K562 (cell line): Measurements from ENCODE around the gene KLK1. TPM values are rescaled to one million over a fixed set of nuclear protein-coding genes. Genes with fewer than 3 reads are reported as not detected.

ENCODE experiments used
- ARID1B ChIP-seq: fragments of 450-650 bp; IDR thresholded peaks from 2 replicates; pipeline ENCODE4 v1.6.1; 2016; ENCODE audit warnings: antibody characterized with exemption, mild to moderate bottlenecking, inconsistent platforms
- ATF7 ChIP-seq: fragments of 450-650 bp; IDR thresholded peaks from 2 replicates; pipeline ENCODE4 v1.7.1; 2014; ENCODE audit warnings: mild to moderate bottlenecking, moderate library complexity
- CBFA2T3 ChIP-seq: fragments of 450-650 bp; IDR thresholded peaks from 2 replicates; pipeline ENCODE4 v1.6.1; 2017
- CTCF ChIP-seq, 3 experiments: IDR thresholded peaks in 2 of 3; conservative IDR thresholded peaks in 1 of 3; 2 replicates each; pipeline ENCODE4 v1.5.1; 2011 to 2012; ENCODE audit warnings: low read length in 3 of 3, mild to moderate bottlenecking in 3 of 3, control low read depth in 2 of 3, improper control_type of control experiment in 1 of 3, inconsistent platforms in 1 of 3, low read depth in 1 of 3, mixed read lengths in 1 of 3, moderate library complexity in 1 of 3; ENCODE audit not compliant: insufficient read depth in 2 of 3
- EZH2 ChIP-seq: IDR thresholded peaks from 2 replicates; pipeline ENCODE4 v1.6.1; 2012; ENCODE audit warnings: low read depth, mild to moderate bottlenecking, inconsistent platforms, low read length, borderline replicate concordance
- HIVEP1 ChIP-seq: fragments of 250-450 bp; sonication (Bioruptor Pico); IDR thresholded peaks from 2 replicates; pipeline ENCODE4 v1.4.0; 2020; ENCODE audit warnings: mild to moderate bottlenecking
- KLF1 ChIP-seq: fragments of 450-650 bp; IDR thresholded peaks from 2 replicates; pipeline ENCODE4 v1.6.1; 2016; ENCODE audit warnings: missing genetic modification characterization, missing compliant biosample characterization
- KLF13 ChIP-seq: fragments of 450-650 bp; IDR thresholded peaks from 2 replicates; pipeline ENCODE4 v1.6.1; 2016; ENCODE audit warnings: missing genetic modification characterization, low read depth, mild to moderate bottlenecking, missing compliant biosample characterization, moderate library complexity, borderline replicate concordance
- MCM7 ChIP-seq, 2 experiments: fragments of 450-650 bp; IDR thresholded peaks; 2 replicates each; pipeline ENCODE4 v1.6.1; 2016 to 2018
- MYC ChIP-seq, 2 experiments: fragments of 250-450 bp in 1 of 2; sonication (Bioruptor Pico) in 1 of 2; IDR thresholded peaks; 2 replicates each; pipeline versions ENCODE4 v1.5.1 to v1.6.1; 2012 to 2021; ENCODE audit warnings: low read depth in 2 of 2, borderline replicate concordance in 1 of 2, improper control_type of control experiment in 1 of 2, low read length in 1 of 2, mild to moderate bottlenecking in 1 of 2, moderate library complexity in 1 of 2
- NBN ChIP-seq: fragments of 450-650 bp; IDR thresholded peaks from 2 replicates; pipeline ENCODE4 v1.6.1; 2016; ENCODE audit warnings: low read depth, mild to moderate bottlenecking
- NFYB ChIP-seq: IDR thresholded peaks from 2 replicates; pipeline ENCODE4 v1.6.1; 2011; ENCODE audit warnings: mild to moderate bottlenecking, moderate library complexity; ENCODE audit not compliant: insufficient read length; ENCODE audit errors: extremely low read depth
- NR1H2 ChIP-seq: sonication (generic); formaldehyde crosslinking; IDR thresholded peaks from 2 replicates; pipeline ENCODE4 v1.4.0; 2020; ENCODE audit warnings: mild to moderate bottlenecking, missing genetic modification reagents
- NR2C1 ChIP-seq, 2 experiments: fragments of 450-650 bp; IDR thresholded peaks; 2 replicates each; pipeline ENCODE4 v1.6.1; 2017; ENCODE audit warnings: mild to moderate bottlenecking in 2 of 2, antibody characterized with exemption in 1 of 2, inconsistent platforms in 1 of 2, missing compliant biosample characterization in 1 of 2, missing genetic modification characterization in 1 of 2
- SMARCA4 ChIP-seq: fragments of 450-650 bp; IDR thresholded peaks from 2 replicates; pipeline ENCODE4 v1.6.1; 2016
- SP1 ChIP-seq: sonication (generic); formaldehyde crosslinking; IDR thresholded peaks from 2 replicates; pipeline ENCODE4 v1.8.1; 2022; ENCODE audit warnings: mild to moderate bottlenecking, missing genetic modification reagents
- SRF ChIP-seq, 2 experiments: fragments of 250-450, 450-650 bp in 1 of 2; sonication (Bioruptor Pico) in 1 of 2; sonication (generic) in 1 of 2; formaldehyde crosslinking; IDR thresholded peaks; 2 replicates each; pipeline versions ENCODE4 v1.5.0 to v1.5.1; 2020 to 2022; ENCODE audit warnings: mild to moderate bottlenecking in 1 of 2, missing genetic modification reagents in 1 of 2
- STAT5A ChIP-seq: IDR thresholded peaks from 2 replicates; pipeline ENCODE4 v1.6.1; 2012; ENCODE audit warnings: low read length, inconsistent platforms, borderline replicate concordance
- TRIM25 ChIP-seq: fragments of 450-650 bp; IDR thresholded peaks from 2 replicates; pipeline ENCODE4 v1.7.0; 2016; ENCODE audit warnings: borderline replicate concordance
- ZEB2 ChIP-seq: fragments of 450-650 bp; IDR thresholded peaks from 2 replicates; pipeline ENCODE4 v1.6.1; 2016
- ZKSCAN8 ChIP-seq: fragments of 200-800 bp; sonication (Bioruptor generic); IDR thresholded peaks from 2 replicates; pipeline ENCODE4 v1.6.1; 2016; ENCODE audit warnings: missing genetic modification characterization, missing compliant biosample characterization
- ZNF212 ChIP-seq: fragments of 450-650 bp; formaldehyde crosslinking; IDR thresholded peaks from 2 replicates; pipeline ENCODE4 v1.4.0; 2020; ENCODE audit warnings: mild to moderate bottlenecking
- ZNF584 ChIP-seq: fragments of 200-800 bp; sonication (Bioruptor generic); IDR thresholded peaks from 2 replicates; pipeline ENCODE4 v1.6.1; 2016; ENCODE audit warnings: low read depth, mild to moderate bottlenecking, missing genetic modification characterization, missing compliant biosample characterization
- ZNF79 ChIP-seq: fragments of 250-450 bp; sonication (Bioruptor Pico); IDR thresholded peaks from 2 replicates; pipeline ENCODE4 v1.4.0; 2020; ENCODE audit warnings: low read depth, mild to moderate bottlenecking, moderate library complexity
- ZNF830 ChIP-seq: fragments of 250-450 bp; sonication (Bioruptor Pico); IDR thresholded peaks from 2 replicates; pipeline ENCODE4 v1.5.0; 2021; ENCODE audit warnings: mild to moderate bottlenecking
- polyA plus RNA-seq, 8 experiments: library from polyadenylated mRNA; depleted of rRNA in 4 of 8; stranded (reverse) in 5 of 8; unstranded in 3 of 8; fragments of >200 nt; fragmentation: Nextera tagmentation in 2 of 8; fragmentation: Illumina TruSeq in 1 of 8; extraction: Ambion mirVana in 2 of 8; extraction: Trizol in 1 of 8; gene quantifications; 2 replicates each; pipeline versions ENCODE4 v1.2.1 to v1.2.3, GENCODE V29; 2011 to 2014; ENCODE audit warnings: inconsistent platforms in 1 of 8, missing spikeins in 1 of 8
- total RNA-seq, 7 experiments: library from RNA; depleted of rRNA in 6 of 7; stranded (reverse); fragments of >200 nt in 6 of 7; fragmentation: Illumina TruSeq in 2 of 7; extraction: Trizol in 2 of 7; gene quantifications; 2 replicates each; pipeline versions ENCODE4 v1.2.1 to v1.2.3, GENCODE V29; 2011 to 2021; ENCODE audit warnings: low replicate concordance in 1 of 7
- TF ChIP-seq, protein P1 (sequence below): sonication (generic); formaldehyde crosslinking; IDR thresholded peaks from 2 replicates; pipeline ENCODE4 v1.8.1; 2023; ENCODE audit warnings: mild to moderate bottlenecking, missing genetic modification reagents

The KLK1 gene
- total and polyA plus RNA-seq, 9 of the 15 experiments (the other 6 are each of a cell fraction or from before 2014, with no cell fraction given), result 0.87 to 15.4 (median 9.1) TPM

- TF ChIP-seq, protein P1, sequence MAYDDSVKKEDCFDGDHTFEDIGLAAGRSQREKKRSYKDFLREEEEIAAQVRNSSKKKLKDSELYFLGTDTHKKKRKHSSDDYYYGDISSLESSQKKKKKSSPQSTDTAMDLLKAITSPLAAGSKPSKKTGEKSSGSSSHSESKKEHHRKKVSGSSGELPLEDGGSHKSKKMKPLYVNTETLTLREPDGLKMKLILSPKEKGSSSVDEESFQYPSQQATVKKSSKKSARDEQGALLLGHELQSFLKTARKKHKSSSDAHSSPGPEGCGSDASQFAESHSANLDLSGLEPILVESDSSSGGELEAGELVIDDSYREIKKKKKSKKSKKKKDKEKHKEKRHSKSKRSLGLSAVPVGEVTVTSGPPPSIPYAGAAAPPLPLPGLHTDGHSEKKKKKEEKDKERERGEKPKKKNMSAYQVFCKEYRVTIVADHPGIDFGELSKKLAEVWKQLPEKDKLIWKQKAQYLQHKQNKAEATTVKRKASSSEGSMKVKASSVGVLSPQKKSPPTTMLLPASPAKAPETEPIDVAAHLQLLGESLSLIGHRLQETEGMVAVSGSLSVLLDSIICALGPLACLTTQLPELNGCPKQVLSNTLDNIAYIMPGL, result no peak
- TF ChIP-seq SMARCA4, result no peak
- no peak for TF ChIP-seq ZNF212
- no peak for TF ChIP-seq SRF (CRISPR knock-in tag; IDR thresholded peaks at IDR 0.05)
- TF ChIP-seq MYC (IDR thresholded peaks at IDR 0.05; ENCODE audit: low read depth, low read length), result no peak
- TF ChIP-seq MYC (CRISPR knock-in tag; IDR thresholded peaks at IDR 0.05; ENCODE audit: borderline replicate concordance, low read depth), result no peak
- TF ChIP-seq CTCF (IDR thresholded peaks at IDR 0.05 in 2 of 3, conservative IDR thresholded peaks at IDR 0.05 in 1 of 3; ENCODE audit: insufficient read depth in 2 of 3, low read depth in 1 of 3, low read length in 3 of 3), result no peak
- TF ChIP-seq MCM7 (IDR thresholded peaks at IDR 0.05), result no peak
- no peak for TF ChIP-seq NR2C1 (IDR thresholded peaks at IDR 0.05)
- TF ChIP-seq NR2C1 (tag; IDR thresholded peaks at IDR 0.05), result no peak
- no peak for TF ChIP-seq ZKSCAN8 (CRISPR knock-in tag)
- no peak for TF ChIP-seq KLF13
- no peak for TF ChIP-seq EZH2
- 0 out of 2 replicates have a peak, but pooled peaks have one; percentile 15 for TF ChIP-seq ATF7
- no peak for TF ChIP-seq HIVEP1
- no peak for TF ChIP-seq CBFA2T3
- no peak for TF ChIP-seq KLF1 (tag)
- no peak for TF ChIP-seq NR1H2 (CRISPR knock-in tag)
- TF ChIP-seq ZEB2, result no peak
- no peak for TF ChIP-seq ARID1B
- no peak for TF ChIP-seq ZNF584
- 0 out of 2 replicates have a peak, but pooled peaks have one; percentile 45 for TF ChIP-seq SP1 (CRISPR knock-in tag)
- TF ChIP-seq NBN, result no peak
- TF ChIP-seq ZNF830 (CRISPR knock-in tag), result no peak
- no peak for TF ChIP-seq ZNF79 (CRISPR knock-in tag)
- TF ChIP-seq TRIM25, result no peak
- TF ChIP-seq NFYB, result peak; percentile 100
- TF ChIP-seq STAT5A, result no peak
Measured at GRCh38 chr19:50772476-50772875, 51.1 kb downstream of the KLK1 start (continued).
